Measurements from ENCODE around the gene RCC2.
"Not testable (repeated sequence)": the region's sequence is repeated elsewhere in the genome, so short reads cannot be mapped to it uniquely, and the experiment has no call there.

Gene RCC2

GRCh38 chr1:17452203-17452602, 12.7 kb upstream of the RCC2 start:
- in situ Hi-C loops (cut with HindIII; ENCODE audit: low pct_ligation_motif_present, low pct_unique_long_range_greater_than_20kb, low sequenced_read_pairs), result not testable (repeated sequence)

GRCh38 chr1:17451731-17452130, 12.3 kb upstream of the RCC2 start:
- DNase-seq, result no peak
- in situ Hi-C loops (cut with HindIII; ENCODE audit: low pct_ligation_motif_present, low pct_unique_long_range_greater_than_20kb, low sequenced_read_pairs), result no loop called here

More at GRCh38 chr1:17452203-17452602, 12.7 kb upstream of the RCC2 start:
- not testable (repeated sequence) for DNase-seq

DNA sequence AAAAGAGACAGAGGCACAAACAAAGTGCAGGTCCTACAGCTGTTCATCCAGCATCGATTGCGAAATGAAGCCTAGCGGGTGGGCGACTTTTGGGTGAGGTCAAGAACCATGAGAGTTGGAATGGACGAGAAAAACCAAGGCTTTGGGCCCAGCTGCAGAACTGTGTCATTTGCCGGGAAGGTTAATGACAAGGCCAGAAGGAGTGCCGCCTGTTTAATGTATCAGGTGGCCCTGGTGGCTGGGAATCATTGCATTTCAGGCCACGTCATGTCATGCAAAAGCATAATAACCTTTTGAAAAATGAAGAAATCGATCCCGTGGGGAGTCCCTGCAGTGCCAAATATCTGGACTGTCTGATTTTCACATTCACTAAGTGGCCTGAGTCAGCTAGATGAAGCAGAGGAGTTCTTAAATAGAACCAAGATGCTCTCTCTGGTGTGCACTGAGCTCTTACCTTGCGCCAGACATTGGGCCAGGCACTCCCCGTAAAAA, 8.1 kb upstream of the RCC2 start:
- DNase-seq, result no peak
- in situ Hi-C loops (cut with HindIII; ENCODE audit: low pct_ligation_motif_present, low pct_unique_long_range_greater_than_20kb, low sequenced_read_pairs), result no loop called here

GRCh38 chr1:17442841-17443240, 3.4 kb upstream of the RCC2 start:
- DNase-seq, result no peak
- in situ Hi-C loops (cut with HindIII; ENCODE audit: low pct_ligation_motif_present, low pct_unique_long_range_greater_than_20kb, low sequenced_read_pairs), result no loop called here

GRCh38 chr1:17441993-17442357, 2.5 kb upstream of the RCC2 start:
- in situ Hi-C loops (cut with HindIII; ENCODE audit: low pct_ligation_motif_present, low pct_unique_long_range_greater_than_20kb, low sequenced_read_pairs), result no loop called here
- DNase-seq, result no peak

DNA sequence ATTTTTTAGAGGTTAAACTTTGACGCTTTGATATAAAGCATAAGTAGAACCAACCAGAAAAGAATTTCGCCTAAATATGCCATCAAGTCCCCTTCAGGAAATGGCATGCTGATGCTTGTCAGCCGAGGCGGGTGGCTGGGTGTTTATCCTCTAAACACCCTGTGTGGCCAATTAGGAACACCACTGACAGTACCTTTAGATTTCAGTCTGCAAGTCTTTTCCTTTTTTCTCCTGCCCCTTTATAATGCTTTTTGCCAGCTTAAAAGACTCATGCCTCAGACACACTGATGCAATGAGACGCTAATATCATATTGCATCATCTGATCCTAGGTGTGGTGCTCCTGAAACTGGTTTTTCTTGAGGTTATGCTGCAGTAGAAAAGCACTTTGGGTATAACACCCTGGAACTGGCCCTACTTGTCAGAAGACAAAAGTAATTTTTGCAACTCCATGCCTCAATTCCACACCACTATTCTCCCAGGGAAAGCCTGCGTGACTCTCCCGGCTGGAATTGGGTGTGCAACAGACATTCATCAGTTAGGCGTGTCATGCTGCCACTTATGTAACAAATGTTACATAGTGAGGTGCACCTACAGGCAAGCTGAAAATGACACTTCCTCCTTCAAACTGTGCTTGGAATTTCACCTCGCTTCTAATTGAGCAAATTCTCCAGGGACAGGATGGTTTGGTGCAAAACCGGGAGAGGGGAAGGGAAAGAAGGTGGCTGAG, 2.0 kb upstream of the RCC2 start:
- in situ Hi-C loops (cut with HindIII; ENCODE audit: low pct_ligation_motif_present, low pct_unique_long_range_greater_than_20kb, low sequenced_read_pairs), result no loop called here
- peak; percentile 10 for DNase-seq

DNA sequence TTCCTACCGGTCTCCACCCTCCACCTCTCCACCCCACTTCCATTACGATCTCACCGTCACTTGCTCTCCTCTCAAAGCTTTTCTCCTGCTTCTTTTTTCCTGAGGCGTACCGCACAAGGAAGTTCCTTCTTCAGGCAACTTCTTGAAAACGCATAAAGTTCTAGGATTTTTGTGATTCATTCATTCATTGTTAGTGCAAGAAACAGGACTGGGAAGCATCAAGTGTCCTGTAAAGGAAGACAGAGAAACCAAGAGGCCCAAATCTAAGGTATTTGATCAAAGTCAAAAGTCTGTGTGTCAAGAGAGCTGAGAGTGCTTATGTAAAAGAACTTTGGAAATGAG, 1.3 kb upstream of the RCC2 start:
- in situ Hi-C loops (cut with HindIII; ENCODE audit: low pct_ligation_motif_present, low pct_unique_long_range_greater_than_20kb, low sequenced_read_pairs), result no loop called here
- DNase-seq, result no peak

DNA sequence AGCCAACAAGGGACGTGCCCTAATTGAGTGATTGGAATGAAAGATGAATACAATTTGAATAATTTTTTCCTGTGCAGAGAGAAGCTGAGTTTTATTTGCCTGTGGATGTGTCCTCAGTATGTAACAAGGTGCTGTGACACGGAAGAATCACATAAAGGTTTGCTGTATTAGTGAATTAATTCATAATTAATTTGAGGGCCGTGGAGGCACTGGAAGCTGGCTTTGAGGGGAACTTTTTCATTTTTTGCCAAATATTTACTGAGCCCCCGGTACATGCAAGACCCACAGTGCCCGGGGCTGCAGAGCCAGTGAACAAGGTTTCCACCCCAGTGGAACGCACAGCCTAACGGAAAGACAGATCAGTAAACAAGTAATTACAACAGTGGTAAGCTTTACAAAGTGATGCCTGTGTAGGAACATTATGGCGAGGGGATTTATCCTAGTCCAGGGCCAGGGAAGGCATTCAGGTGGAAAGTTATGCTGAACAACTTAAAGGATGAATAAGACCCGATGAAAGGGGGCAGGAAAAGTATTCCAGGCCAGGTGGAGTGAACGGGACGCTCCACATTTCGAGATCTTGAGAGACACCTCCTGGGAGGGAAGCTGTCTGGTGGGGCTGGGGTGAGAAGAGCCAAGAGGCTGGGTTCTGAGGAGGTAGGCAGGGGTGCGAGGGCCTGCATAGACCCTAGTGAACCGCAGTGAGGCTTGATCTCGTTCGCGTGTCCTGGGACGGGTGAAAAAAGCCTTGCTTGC, 773 bp upstream of the RCC2 start:
- in situ Hi-C loops (cut with HindIII; ENCODE audit: low pct_ligation_motif_present, low pct_unique_long_range_greater_than_20kb, low sequenced_read_pairs), result no loop called here
- DNase-seq, result no peak

GRCh38 chr1:17438318-17439249, 893 bp downstream of the RCC2 start:
- in situ Hi-C loops (cut with HindIII; ENCODE audit: low pct_ligation_motif_present, low pct_unique_long_range_greater_than_20kb, low sequenced_read_pairs), result no loop called here
- DNase-seq, result peak; percentile 61

GRCh38 chr1:17437580-17438317, 1.7 kb downstream of the RCC2 start:
- peak; percentile 39 for DNase-seq
- in situ Hi-C loops (cut with HindIII; ENCODE audit: low pct_ligation_motif_present, low pct_unique_long_range_greater_than_20kb, low sequenced_read_pairs), result no loop called here

GRCh38 chr1:17437260-17437579, 2.3 kb downstream of the RCC2 start:
- no peak for DNase-seq
- in situ Hi-C loops (cut with HindIII; ENCODE audit: low pct_ligation_motif_present, low pct_unique_long_range_greater_than_20kb, low sequenced_read_pairs), result no loop called here

DNA sequence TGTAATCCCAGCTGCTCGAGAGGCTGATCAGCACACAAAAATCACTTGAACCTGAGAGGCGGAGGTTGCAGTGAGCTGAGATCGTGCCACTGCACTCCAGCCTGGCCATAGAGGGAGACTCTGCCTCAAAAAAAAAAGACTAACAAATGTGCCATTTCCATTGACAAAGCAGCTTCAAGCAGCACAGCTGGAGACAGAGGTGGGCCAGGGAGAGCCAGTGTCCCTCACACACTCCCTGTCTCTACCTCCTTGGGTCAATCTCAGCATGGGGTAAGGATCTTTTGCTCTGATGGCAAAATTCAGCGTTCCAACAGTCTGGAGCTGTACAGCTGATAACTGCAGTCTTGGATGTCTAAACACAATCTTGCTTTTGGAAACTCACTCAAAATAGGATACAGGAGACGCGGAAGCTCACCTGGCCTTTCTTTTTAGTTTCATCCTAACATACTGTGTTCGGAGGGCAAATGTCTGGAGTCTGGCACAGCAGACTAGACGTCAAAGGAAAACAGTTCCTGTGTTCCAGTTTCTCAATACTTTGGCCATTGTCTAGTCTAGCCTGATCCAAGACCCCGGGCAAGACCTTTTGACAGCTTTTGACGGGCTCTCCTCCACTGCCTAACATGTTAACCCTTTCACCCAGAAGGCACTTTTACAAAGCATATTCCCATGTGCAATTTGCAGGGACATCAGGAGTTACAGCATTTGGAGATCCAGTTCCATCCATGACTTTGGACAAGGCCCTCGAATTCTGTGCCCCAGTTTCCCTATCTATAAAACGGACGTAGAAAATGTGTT, 2.9 kb downstream of the RCC2 start:
- DNase-seq, result no peak
- in situ Hi-C loops (cut with HindIII; ENCODE audit: low pct_ligation_motif_present, low pct_unique_long_range_greater_than_20kb, low sequenced_read_pairs), result no loop called here

DNA sequence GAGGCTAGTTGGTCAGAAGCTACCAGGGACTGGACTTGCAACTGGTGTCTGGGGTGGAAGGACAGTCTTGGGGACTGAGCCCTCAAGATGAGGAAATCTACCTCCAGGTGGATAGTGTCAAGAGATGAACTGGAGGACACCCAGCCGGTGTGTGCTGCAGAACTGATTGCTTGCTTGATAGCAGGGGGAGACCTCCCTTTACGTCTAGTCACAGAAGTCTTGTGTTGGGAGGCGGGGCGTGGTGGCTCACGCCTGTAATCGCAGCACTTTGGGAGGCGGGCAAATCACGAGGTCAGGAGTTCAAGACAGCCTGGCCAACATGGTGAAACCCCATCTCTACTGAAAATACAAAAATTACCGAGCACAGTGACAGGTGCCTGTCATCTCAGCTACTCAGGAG, 4.9 kb downstream of the RCC2 start:
- in situ Hi-C loops (cut with HindIII; ENCODE audit: low pct_ligation_motif_present, low pct_unique_long_range_greater_than_20kb, low sequenced_read_pairs), result no loop called here

DNA sequence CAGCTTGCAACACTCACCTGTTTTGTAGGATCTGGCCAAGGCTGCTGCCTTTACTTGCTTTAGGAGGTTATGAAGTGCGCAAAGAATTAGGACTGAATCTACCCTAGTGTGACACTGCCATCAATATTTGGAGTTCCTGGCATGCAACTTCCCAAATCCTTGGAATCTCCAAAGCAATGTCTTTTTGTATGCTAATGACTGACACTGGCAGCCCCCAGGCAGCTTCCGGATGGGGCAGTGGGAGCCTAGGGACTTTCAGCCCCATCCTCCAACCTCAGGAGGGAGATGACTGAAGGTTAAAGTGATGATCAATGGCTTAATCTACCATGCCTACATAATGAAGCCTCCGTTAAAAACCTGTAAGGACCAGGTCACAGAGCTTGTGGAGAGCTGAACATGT, 5.5 kb downstream of the RCC2 start:
- in situ Hi-C loops (cut with HindIII; ENCODE audit: low pct_ligation_motif_present, low pct_unique_long_range_greater_than_20kb, low sequenced_read_pairs), result no loop called here
- no peak for DNase-seq

More for the DNA sequence above, 4.9 kb downstream of the RCC2 start:
- no peak for DNase-seq

DNA sequence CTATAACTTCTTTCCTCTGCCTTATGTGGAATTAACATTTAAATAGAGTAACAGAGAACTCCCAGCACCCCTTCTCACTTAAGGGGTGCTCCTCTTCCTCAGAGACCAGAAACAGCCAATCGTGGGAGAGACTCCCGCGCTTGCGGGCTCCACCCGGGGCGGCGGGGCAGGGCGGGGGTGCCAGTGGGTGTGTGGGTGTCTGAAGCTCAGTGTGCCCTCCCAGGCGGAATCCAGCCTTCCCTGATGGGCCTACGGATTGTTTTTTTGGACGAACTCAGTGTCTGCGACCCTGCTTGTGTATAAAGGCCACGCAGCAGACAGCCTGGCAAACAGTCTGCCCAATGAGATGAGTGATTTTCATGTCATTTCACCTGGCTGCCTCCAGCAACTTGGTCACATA, 6.2 kb downstream of the RCC2 start:
- in situ Hi-C loops (cut with HindIII; ENCODE audit: low pct_ligation_motif_present, low pct_unique_long_range_greater_than_20kb, low sequenced_read_pairs), result no loop called here
- DNase-seq, result no peak

GRCh38 chr1:17432412-17432811, 7.1 kb downstream of the RCC2 start:
- DNase-seq, result no peak
- in situ Hi-C loops (cut with HindIII; ENCODE audit: low pct_ligation_motif_present, low pct_unique_long_range_greater_than_20kb, low sequenced_read_pairs), result no loop called here

GRCh38 chr1:17429183-17429582, 10.3 kb downstream of the RCC2 start:
- no peak for DNase-seq
- in situ Hi-C loops (cut with HindIII; ENCODE audit: low pct_ligation_motif_present, low pct_unique_long_range_greater_than_20kb, low sequenced_read_pairs), result no loop called here

Data from ACHN (cell line).